Measurements from ENCODE around the gene OMA1. TPM values are rescaled to one million over a fixed set of nuclear protein-coding genes. Genes with fewer than 3 reads are reported as not detected.

The OMA1 gene
- total and polyA plus RNA-seq, 2 of the 4 experiments (the other 2 are of a cell fraction): 5.9 to 6.4 TPM

GRCh38 chr1:58555393-58555792, 8.9 kb upstream of the OMA1 start:
- Histone ChIP-seq H2AFZ (replicated peaks; ENCODE audit: low read length, poor library complexity) (no peak overlapping the region), H4K8ac (ENCODE audit: low read depth in 2 of 2, low read length in 2 of 2) (no peak overlapping the region), H2BK15ac (ENCODE audit: low read depth, low read length) (no peak overlapping the region), H4K20me1 (ENCODE audit: insufficient read depth, low read length) (no peaks in the 10 kb centered on the region), H2BK5ac (ENCODE audit: low read depth, low read length, poor library complexity, severe bottlenecking) (no peak overlapping the region), H4K91ac (ENCODE audit: insufficient read depth, low read depth, low read length) (no peak overlapping the region), H3K9me1 (ENCODE audit: insufficient read depth, low read length) (no peaks in the 10 kb centered on the region), H2BK20ac (ENCODE audit: low read depth, low read length) (no peak overlapping the region), H3K4ac (ENCODE audit: low read depth, low read length) (no peak overlapping the region), H3K4me1 (ENCODE audit: control insufficient read depth, insufficient read depth, low read length) (no peaks in the 10 kb centered on the region), H3K9ac (ENCODE audit: low read depth, low read length) (no peak overlapping the region), H3K4me2 (ENCODE audit: low read depth, low read length) (no peak overlapping the region), H3K14ac (replicated peaks; ENCODE audit: low read depth, low read length) (no peak overlapping the region), H2BK120ac (ENCODE audit: low read depth, low read length) (no peak overlapping the region), H3K4me3 (ENCODE audit: insufficient read depth, low read depth, low read length) (no peak overlapping the region), H3K9me3 (ENCODE audit: control insufficient read depth, insufficient read depth, low read length) (no peaks in the 10 kb centered on the region), H3K36me3 (ENCODE audit: control insufficient read depth, insufficient read depth, low read length) (no peaks in the 10 kb centered on the region), H3K18ac (ENCODE audit: low read depth, low read length) (no peak overlapping the region), H3K56ac (ENCODE audit: extremely low read depth, insufficient read depth, low read length) (no peak overlapping the region), H2AK9ac (replicated peaks; ENCODE audit: low read depth, low read length, poor library complexity) (no peak overlapping the region), H4K5ac (ENCODE audit: low read depth, low read length) (no peak overlapping the region), H3K79me1 (ENCODE audit: low read depth in 1 of 2, low read length in 2 of 2) (no peaks in the 10 kb centered on the region), H3K23ac (ENCODE audit: low read depth, low read length) (no peak overlapping the region), H2AK5ac (ENCODE audit: low read depth, low read length) (no peak overlapping the region), H3K27ac (ENCODE audit: insufficient read depth, low read length) (no peak overlapping the region), H3K27me3 (ENCODE audit: control insufficient read depth, insufficient read depth, low read length) (peaks cover 14% of the 10 kb centered on the region)
- WGBS, 2 experiments (ENCODE audit: extremely low coverage in 2 of 2, insufficient read length in 1 of 2): no CpG with 5 or more reads among the region's 1 CpG
- intact Hi-C loops (cut with micrococcal nuclease): no loop called here
- ChIA-PET POLR2A (ENCODE audit: unreplicated experiment) (no interaction called here), CTCF (no interaction called here)
- no peak for DNase-seq
- BruUV-seq (replicated peaks): no TSS peak
- ATAC-seq (ENCODE audit: low read depth): no peak
- dilution Hi-C loops (cut with HindIII; ENCODE audit: low sequenced_read_pairs, unreplicated experiment): no loop called here
- no peak for TF ChIP-seq RFX5 (IDR thresholded peaks at IDR 0.05; ENCODE audit: low read depth, low read length)
- no peak for TF ChIP-seq NFE2L2 (IDR thresholded peaks at IDR 0.05; ENCODE audit: low read depth, low read length)
- no peak for TF ChIP-seq CHD1 (IDR thresholded peaks at IDR 0.05; ENCODE audit: low read depth, low read length)
- TF ChIP-seq MXI1 (IDR thresholded peaks at IDR 0.05; ENCODE audit: borderline replicate concordance, low read depth, low read length): no peak
- TF ChIP-seq SMC3 (IDR thresholded peaks at IDR 0.05; ENCODE audit: low read depth, low read length): no peak
- in situ Hi-C loops (cut with MboI; ENCODE audit: low sequenced_read_pairs): no loop called here

All from IMR-90 (cell line).